Neural cell (in vitro differentiated cells): ENCODE results near the gene MYO5C. TPM values are rescaled to one million over a fixed set of nuclear protein-coding genes. Genes with fewer than 3 reads are reported as not detected.

Experiments used
- H2AFZ ChIP-seq: fragments of 200-600, 300-800 bp; sonication (generic), shearing (Covaris generic); 2 replicates; pipeline ENCODE4 v1.6.0; 2014; ENCODE audit warnings: low read depth, mild to moderate bottlenecking, antibody characterized with exemption, low read length, moderate library complexity
- H3F3A ChIP-seq: fragments of 200-600 bp; shearing (Covaris generic); 2 replicates; pipeline ENCODE4 v1.6.1; 2016; ENCODE audit warnings: mild to moderate bottlenecking, moderate library complexity, mixed read lengths, antibody characterized with exemption, low read length; ENCODE audit not compliant: insufficient read depth, poor library complexity, severe bottlenecking
- H3K27ac ChIP-seq: fragments of 200-600, 300-800 bp; sonication (generic), shearing (Covaris generic); 2 replicates; pipeline ENCODE4 v1.5.1; 2014; ENCODE audit warnings: mild to moderate bottlenecking, low read length, moderate library complexity
- H3K27me3 ChIP-seq: fragments of 300-800, 200-600 bp; sonication (generic), shearing (Covaris generic); 2 replicates; pipeline ENCODE4 v1.6.0; 2014; ENCODE audit warnings: mild to moderate bottlenecking, low read depth, low read length, moderate library complexity; ENCODE audit not compliant: insufficient read depth
- H3K36me3 ChIP-seq: fragments of 300-800, 200-600 bp; sonication (generic), shearing (Covaris generic); 2 replicates; pipeline ENCODE4 v1.5.1; 2014; ENCODE audit warnings: mild to moderate bottlenecking, antibody characterized with exemption, low read length, moderate library complexity; ENCODE audit not compliant: insufficient read depth
- H3K4me2 ChIP-seq: fragments of 300-800, 200-600 bp; sonication (generic), shearing (Covaris generic); 2 replicates; pipeline ENCODE4 v1.6.0; 2014; ENCODE audit warnings: mild to moderate bottlenecking, low read length
- H3K4me3 ChIP-seq: fragments of 300-800, 200-600 bp; sonication (generic), shearing (Covaris generic); 2 replicates; pipeline ENCODE4 v1.5.1; 2014; ENCODE audit warnings: mild to moderate bottlenecking, low read length, moderate library complexity
- H3K79me2 ChIP-seq: fragments of 200-600 bp; shearing (Covaris generic); replicated peaks from 2 replicates; pipeline ENCODE4 v1.6.0; 2014; ENCODE audit warnings: mild to moderate bottlenecking, low read length, moderate library complexity; ENCODE audit not compliant: insufficient read depth
- H3K9ac ChIP-seq: fragments of 300-800, 200-600 bp; sonication (generic), shearing (Covaris generic); 2 replicates; pipeline ENCODE4 v1.6.1; 2016; ENCODE audit warnings: mild to moderate bottlenecking, low read length, mixed read lengths
- H3K9me2 ChIP-seq: fragments of 200-600 bp; shearing (Covaris generic); 2 replicates; pipeline ENCODE4 v1.6.1; 2016; ENCODE audit warnings: mild to moderate bottlenecking, low read length, mixed read lengths; ENCODE audit not compliant: insufficient read depth
- H3K9me3 ChIP-seq: fragments of 200-600, 300-800 bp; sonication (generic), shearing (Covaris generic); 2 replicates; pipeline ENCODE4 v1.6.1; 2016; ENCODE audit warnings: mild to moderate bottlenecking, mixed run types, low read length, moderate library complexity, mixed read lengths
- H4K20me1 ChIP-seq: fragments of 200-600 bp; shearing (Covaris generic); 2 replicates; pipeline ENCODE4 v1.6.1; 2016; ENCODE audit warnings: mild to moderate bottlenecking, mixed run types; ENCODE audit not compliant: insufficient read depth
- CTCF ChIP-seq: fragments of 450-650 bp; IDR thresholded peaks from 2 replicates; pipeline ENCODE4 v1.5.1; 2014; ENCODE audit warnings: antibody characterized with exemption, mild to moderate bottlenecking, moderate library complexity; ENCODE audit not compliant: poor library complexity, severe bottlenecking
- EP300 ChIP-seq: fragments of 450-650 bp; conservative IDR thresholded peaks from 2 replicates; pipeline ENCODE4 v1.6.1; 2014; ENCODE audit warnings: antibody characterized with exemption, mild to moderate bottlenecking, moderate library complexity; ENCODE audit not compliant: poor library complexity, severe bottlenecking
- EZH2 ChIP-seq: fragments of 200-600, 300-800 bp; shearing (Covaris generic), sonication (generic); IDR thresholded peaks from 2 replicates; pipeline ENCODE4 v1.6.1; 2014; ENCODE audit warnings: antibody characterized with exemption, low read length, borderline replicate concordance, mild to moderate bottlenecking; ENCODE audit not compliant: insufficient read depth, poor library complexity, severe bottlenecking
- MXI1 ChIP-seq: fragments of 450-650 bp; conservative IDR thresholded peaks from 2 replicates; pipeline ENCODE4 v1.6.1; 2014; ENCODE audit warnings: antibody characterized with exemption, mild to moderate bottlenecking; ENCODE audit not compliant: poor library complexity, severe bottlenecking
- POLR2AphosphoS5 ChIP-seq: IDR thresholded peaks from 2 replicates; pipeline ENCODE4 v1.6.1; 2012
- RAD21 ChIP-seq: fragments of 450-650 bp; conservative IDR thresholded peaks from 2 replicates; pipeline ENCODE4 v1.6.1; 2014; ENCODE audit warnings: antibody characterized with exemption, mild to moderate bottlenecking, moderate library complexity
- REST ChIP-seq: IDR thresholded peaks from 2 replicates; pipeline ENCODE4 v1.6.1; 2012; ENCODE audit warnings: borderline replicate concordance
- SMC3 ChIP-seq: fragments of 450-650 bp; conservative IDR thresholded peaks from 2 replicates; pipeline ENCODE4 v1.6.1; 2014; ENCODE audit warnings: antibody characterized with exemption, mild to moderate bottlenecking, moderate library complexity; ENCODE audit not compliant: poor library complexity
- TAF1 ChIP-seq: IDR thresholded peaks from 2 replicates; pipeline ENCODE4 v1.6.1; 2012; ENCODE audit warnings: low read depth
- polyA plus RNA-seq: library from polyadenylated mRNA; depleted of rRNA; stranded (reverse); fragments of >200 nt; gene quantifications from 2 replicates; pipeline ENCODE4 v1.2.3, GENCODE V29; 2014

MYO5C gene
- polyA plus RNA-seq, 1 donor from 2014 or later: 0.77 TPM

- H3K9ac ChIP-seq: no peak overlapping the region
- H4K20me1 ChIP-seq: no peaks in the 10 kb centered on the region
- no peaks in the 10 kb centered on the region for H3F3A ChIP-seq
- H3K9me3 ChIP-seq: no peaks in the 10 kb centered on the region
- no peak overlapping the region for H3K4me2 ChIP-seq
- TF ChIP-seq REST: no peak
- no peak for TF ChIP-seq RAD21
- TF ChIP-seq CTCF: no peak
- TF ChIP-seq EP300: no peak
- no peak for TF ChIP-seq POLR2AphosphoS5
- no peak for TF ChIP-seq MXI1
- TF ChIP-seq TAF1: no peak
- no peak for TF ChIP-seq EZH2
- no peak for TF ChIP-seq SMC3
- H3K27me3 ChIP-seq: no peaks in the 10 kb centered on the region
- no peaks in the 10 kb centered on the region for H3K79me2 ChIP-seq
- H2AFZ ChIP-seq: no peak overlapping the region
- no peaks in the 10 kb centered on the region for H3K9me2 ChIP-seq
- H3K36me3 ChIP-seq: no peaks in the 10 kb centered on the region
- H3K27ac ChIP-seq: no peak overlapping the region
- H3K4me3 ChIP-seq: no peak overlapping the region
Observed at GRCh38 chr15:52218371-52218770, 77.2 kb downstream of the MYO5C start.

- Histone ChIP-seq H3K27me3 (no peaks in the 10 kb centered on the region), H3K9me3 (no peaks in the 10 kb centered on the region), H3K36me3 (no peaks in the 10 kb centered on the region), H3K4me2 (no peak overlapping the region), H3F3A (no peaks in the 10 kb centered on the region), H2AFZ (no peak overlapping the region), H4K20me1 (no peaks in the 10 kb centered on the region), H3K27ac (no peak overlapping the region), H3K79me2 (no peaks in the 10 kb centered on the region), H3K9ac (no peak overlapping the region), H3K9me2 (no peaks in the 10 kb centered on the region), H3K4me3 (no peak overlapping the region)
- TF ChIP-seq REST: no peak
- no peak for TF ChIP-seq EZH2
- TF ChIP-seq RAD21: no peak
- TF ChIP-seq TAF1: no peak
- TF ChIP-seq EP300: no peak
- no peak for TF ChIP-seq SMC3
- no peak for TF ChIP-seq MXI1
- TF ChIP-seq POLR2AphosphoS5: no peak
- no peak for TF ChIP-seq CTCF
Observed at GRCh38 chr15:52217186-52217585, 78.4 kb downstream of the MYO5C start.
